HG02973 (cell line): ENCODE measurements around the gene BDP1.
"Not testable (repeated sequence)": the region's sequence is repeated elsewhere in the genome, so short reads cannot be mapped to it uniquely, and the experiment has no call there.

Experiments used
- ATAC-seq: cut with Tn5 transposase; IDR thresholded peaks from one replicate; pipeline ENCODE4 v1.9.1; 2021; ENCODE audit warnings: moderate library complexity; ENCODE audit not compliant: unreplicated experiment

BDP1 gene, protein sequence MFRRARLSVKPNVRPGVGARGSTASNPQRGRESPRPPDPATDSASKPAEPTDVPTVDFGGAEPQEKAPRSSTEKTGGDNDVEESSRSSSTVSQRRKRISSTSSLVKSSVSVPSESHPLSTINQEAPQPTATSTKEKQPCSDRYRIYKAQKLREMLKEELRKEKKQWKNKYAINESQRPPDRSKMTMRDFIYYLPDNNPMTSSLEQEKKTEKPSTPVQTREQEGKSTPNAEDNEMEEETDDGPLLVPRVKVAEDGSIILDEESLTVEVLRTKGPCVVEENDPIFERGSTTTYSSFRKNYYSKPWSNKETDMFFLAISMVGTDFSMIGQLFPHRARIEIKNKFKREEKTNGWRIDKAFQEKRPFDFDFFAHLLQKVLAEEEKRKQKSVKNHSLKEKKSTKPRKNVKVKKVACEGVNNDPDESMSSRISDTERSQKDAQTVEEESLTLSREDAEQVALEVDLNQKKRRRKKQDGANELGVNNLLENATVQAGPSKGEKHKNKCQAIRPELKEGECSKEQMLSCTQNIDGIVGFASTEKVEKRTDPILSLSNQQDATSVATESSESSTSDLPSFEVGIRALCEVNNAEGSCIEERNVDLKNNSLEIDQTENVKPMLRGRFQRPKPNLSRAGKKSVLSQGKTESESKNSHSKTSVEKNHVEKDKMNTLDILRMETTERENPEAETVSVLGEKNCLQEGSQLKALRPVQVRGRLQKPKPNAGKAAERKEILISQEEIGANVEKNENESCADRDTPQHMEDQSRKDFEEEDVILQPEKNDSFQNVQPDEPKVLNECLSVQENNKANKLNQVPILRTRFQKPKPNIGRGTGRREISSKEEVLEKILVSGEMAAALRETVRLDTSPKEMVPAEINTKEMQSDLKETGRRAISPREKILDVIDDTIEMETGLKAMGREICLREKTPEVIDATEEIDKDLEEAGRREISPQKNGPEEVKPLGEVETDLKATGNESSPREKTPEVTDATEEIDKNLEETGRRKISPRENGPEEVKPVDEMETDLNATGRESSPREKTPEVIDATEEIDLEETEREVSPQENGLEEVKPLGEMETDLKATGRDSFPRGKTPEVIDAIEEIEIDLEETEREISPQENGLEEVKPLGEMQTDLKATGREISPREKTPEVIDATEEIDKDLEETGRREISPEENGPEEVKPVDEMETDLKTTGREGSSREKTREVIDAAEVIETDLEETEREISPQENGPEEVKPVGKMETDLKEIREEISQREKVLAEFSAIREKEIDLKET (N-terminal part only)

DNA sequence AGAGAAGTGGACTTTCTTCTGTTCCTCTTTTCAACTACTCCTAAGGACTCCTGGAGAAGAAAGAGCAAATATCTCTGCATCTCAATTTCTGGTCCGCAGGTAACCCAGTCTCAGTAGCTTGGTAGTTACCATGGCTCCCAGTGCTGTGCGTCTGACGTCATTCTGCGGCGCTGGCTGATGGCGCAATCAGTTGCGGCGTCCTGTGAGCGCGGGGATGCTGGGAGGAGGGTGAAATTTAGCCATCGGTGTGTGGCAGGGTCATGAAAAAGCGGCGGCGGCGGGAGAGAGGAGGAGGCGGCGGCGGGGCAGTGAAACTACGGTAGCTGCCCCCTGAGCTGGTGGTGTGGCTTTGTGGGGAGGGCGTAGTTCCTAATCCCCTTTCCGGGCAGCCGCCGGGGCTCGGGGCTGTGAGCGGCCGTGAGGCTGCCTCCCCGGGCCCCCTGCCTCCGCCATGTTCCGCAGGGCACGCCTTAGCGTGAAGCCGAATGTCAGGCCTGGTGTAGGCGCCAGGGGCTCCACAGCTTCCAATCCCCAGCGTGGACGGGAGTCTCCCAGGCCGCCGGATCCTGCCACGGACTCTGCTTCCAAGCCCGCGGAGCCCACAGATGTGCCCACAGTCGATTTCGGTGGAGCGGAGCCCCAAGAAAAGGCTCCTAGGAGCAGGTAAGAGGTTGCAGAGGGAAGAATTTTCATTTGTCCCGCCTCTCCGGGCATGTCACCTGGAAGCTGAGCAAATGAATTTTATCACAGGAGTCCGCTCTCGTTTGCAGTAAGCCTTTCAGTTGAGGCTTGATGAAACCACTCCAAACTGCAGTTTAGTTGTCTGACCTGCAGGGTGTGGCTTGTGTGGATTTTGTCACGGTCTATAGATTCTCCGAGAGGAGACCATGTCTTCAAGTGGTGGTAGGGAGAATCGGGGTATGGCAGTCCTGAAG is at the start of gene BDP1:
Gene BDP1, plus strand, starts transcription at position 225 of the 935 bp plus-strand sequence. Its CDS starts 227 bp downstream, at position 452.
- peak; percentile 83 for ATAC-seq

DNA sequence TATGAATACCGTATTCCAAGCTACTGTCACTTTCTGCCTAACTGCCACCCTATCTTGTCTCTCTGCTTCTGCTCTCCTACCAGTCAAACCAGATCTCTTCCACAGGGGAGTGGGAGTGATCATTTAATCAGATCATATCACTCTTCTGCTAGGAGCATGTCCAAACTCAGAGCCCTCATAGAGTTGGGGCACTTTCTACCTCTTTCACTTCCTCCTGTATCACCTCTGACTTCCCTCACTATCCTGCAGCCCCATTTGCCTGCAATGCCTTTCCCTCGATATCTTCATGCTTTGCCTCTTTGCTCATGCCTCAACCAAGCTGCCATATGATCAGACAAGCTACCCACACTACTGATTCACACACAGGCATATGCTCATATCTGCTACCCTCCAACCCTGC is 45.4 kb upstream of the BDP1 start:
- not testable (repeated sequence) for ATAC-seq

DNA sequence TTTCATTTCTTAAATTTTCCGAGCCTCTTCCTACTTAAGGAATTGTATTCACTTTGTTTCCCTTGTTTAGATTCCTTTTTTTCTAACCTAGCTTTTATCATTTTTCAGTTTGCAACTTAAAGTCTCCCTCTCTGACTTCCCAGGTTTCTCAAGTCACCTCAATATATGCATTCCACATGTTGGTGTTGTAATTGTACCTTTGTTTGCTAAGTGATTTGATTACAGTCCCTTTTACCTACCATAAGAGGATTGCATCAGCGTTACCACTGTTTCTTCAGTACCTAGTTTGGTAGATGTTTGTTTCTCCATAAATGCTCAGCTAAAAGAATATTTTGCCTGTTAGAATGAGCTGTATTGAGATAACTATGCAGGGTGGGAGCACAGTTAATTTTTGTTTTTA is 39.8 kb upstream of the BDP1 start:
- not testable (repeated sequence) for ATAC-seq

DNA sequence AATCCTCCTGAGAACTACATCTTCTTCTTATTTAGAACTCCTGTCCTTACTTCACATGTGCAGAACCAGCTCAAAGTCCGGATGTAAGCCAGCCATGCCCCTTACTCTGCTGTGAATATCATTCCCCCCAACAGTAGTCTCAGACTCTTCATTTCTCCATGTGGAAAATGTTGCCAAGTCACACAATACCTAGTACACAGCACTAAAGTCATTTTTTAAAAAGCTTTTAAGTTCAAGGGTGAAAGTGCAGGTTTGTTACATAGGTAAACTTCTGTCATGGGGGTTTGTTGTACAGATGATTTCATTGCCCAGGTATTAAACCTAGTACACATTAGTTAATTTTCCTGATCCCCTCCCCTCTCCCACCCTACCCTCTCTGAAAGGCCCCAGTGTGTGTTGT is 37.4 kb upstream of the BDP1 start:
- not testable (repeated sequence) for ATAC-seq

DNA sequence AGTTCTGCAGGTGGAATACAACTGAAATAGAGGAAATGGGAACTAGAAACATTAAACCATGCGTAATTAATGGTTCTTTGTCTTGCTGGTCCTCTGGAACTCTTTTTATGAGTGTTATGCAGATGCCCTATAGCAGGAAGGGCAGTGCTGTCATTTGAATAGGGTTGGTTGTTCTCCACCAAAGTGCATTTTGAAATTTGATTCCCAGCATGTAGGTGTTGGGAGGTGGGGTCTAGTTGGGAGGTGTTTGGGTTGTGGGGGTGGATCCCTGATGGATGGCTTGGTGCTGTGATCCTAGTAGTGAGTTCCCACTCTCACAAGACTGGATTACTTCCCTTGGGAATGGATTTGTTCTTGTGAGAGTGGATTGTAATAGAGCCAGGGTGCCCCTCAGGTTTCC is 34.2 kb upstream of the BDP1 start:
- ATAC-seq: not testable (repeated sequence)

DNA sequence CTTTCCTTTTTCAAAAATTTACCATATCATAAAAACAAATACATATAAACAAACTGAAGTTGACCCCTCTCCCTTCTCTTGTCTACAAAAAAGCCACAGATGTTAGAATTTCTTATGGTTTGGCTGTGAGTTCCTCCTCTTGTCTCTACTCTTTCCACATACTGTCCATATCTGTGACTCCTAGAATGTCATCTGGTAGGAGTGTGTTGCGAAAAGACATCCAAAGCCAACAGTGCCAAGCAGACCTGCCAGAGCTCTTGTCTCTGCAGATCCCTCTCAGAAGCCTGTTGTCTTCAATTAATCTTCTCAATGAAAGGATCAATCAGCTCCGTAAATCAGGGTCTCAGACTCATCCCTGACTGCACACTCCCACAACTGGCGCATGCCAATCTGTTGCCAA is 31.6 kb upstream of the BDP1 start:
- ATAC-seq: not testable (repeated sequence)

DNA sequence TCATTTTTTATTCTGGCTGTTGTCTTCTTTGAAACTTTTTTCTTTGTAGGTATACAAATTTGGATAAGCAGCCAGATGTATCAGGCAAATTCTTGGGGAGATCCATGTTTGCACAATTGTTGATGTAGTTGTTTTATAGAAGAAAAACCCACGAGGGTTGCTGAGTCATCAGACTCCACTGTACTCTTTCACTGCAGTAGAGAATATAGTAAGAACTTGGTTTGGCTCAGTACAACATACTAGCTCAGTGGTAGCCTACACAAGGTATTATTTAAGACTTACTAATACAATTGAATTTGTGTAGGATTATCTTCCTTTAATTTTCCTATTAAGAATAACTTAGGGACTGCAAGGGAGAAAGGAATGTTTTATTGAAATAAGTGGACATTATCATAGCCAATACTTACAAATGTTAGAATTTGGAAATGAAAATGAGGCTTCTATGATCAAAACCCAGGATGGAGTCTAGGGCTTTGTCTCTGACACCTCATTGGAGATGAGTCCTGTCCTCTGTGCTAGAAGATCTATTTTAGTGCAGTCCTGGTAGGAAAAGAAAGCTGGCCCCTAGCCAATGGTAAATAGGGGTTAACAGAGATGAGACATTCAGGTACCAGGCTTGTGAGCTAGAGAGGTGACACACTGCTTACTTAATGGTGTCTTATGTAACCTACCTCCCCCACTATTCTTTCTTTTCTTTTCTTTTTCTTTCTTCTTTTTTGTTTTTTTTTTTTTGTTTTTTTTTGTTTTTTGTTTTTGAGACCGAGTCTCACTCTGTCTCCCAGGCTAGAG is 28.6 kb upstream of the BDP1 start:
- ATAC-seq: not testable (repeated sequence)

DNA sequence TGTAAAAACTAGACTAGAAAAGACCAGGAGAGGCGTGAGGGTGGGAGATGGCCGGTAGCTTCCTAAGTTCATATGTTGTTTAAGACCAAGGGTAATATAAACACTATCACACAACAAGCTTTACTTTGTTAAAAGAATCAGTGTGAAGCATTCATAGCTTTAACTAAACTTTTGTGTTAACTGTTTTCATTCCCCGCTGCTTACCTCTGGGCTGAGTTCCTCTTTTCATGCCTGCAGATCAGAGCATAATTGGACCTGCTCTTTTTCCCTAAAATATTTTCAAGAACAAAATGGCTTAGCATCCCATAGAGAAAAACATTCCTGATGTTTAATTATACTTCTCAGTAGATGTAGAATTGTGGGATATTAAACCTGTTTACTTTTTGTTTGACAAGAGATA is 23.0 kb upstream of the BDP1 start:
- not testable (repeated sequence) for ATAC-seq

DNA sequence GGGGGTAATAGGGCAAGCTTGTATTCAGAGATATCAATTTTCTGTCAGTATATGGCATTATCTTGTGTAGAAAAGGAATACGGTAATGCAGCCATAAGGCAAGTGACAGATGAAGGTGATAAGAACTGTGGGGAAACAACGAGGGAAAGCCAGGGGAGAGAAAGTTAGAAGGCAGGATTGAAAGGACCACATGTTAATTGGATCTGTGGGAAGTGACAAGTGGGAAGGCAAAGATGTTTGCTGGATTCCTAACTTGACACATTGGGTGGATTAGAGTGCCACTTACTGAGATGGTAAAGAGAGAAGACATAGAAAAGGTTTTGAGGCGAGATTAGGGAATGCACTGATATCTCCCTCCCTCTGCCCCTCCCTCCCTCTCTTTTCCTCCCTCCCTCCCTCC is 20.6 kb upstream of the BDP1 start:
- ATAC-seq: not testable (repeated sequence)

DNA sequence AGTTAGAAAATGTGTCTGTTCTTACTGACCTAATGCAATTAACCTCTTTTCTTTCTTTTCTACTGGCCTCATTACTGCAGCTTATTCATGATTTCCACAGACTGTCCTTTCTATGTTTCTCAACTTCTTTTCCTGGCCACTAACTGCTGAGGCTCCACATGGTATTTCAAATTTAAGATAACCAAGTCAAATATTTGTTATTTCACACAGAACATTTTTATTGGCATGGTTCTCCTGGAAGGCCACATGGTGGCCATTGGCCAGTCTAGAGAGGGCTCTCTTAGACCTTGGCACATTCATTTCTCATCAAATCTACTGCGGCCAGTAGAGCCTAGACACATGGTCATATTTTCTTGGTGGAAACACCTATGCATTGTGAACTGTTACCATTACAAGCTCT is 13.9 kb upstream of the BDP1 start:
- not testable (repeated sequence) for ATAC-seq

DNA sequence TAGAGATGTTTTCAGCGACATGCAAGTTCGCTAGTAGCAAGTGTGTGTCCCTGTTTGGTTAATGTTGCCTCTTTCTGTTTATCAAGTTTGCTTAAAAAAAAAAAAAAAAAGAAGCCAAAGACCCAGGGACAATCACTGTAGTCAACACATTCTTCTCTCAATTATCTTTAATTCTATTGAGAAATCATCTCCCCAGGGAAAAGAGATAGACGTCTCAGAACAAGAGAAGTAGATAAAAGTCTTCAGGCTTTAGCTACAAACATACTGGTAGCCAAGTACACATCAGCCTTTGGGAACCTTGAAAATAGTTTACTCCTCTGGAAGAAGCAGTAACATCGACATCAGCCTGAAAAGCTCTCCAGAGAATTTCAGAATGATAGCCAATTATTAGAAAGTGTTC is 11.6 kb upstream of the BDP1 start:
- not testable (repeated sequence) for ATAC-seq

DNA sequence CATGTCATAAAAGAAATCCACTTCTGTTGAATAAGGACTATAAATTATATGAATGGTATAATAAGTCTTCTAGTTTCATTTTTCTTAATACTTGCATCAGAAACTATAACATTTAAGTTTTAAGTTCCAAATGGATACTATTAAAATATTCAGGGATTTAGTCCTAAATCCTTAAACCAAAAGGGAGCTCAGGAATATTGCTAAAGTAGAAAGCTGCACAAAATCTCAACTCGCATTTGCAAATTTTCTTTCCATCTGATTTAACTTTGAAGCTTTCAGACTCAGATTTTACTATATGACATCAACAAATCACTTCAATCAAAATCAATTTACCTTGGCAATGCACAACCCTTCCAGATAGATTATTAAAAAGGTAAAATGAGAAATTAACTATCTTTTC is 10.4 kb upstream of the BDP1 start:
- ATAC-seq: not testable (repeated sequence)

DNA sequence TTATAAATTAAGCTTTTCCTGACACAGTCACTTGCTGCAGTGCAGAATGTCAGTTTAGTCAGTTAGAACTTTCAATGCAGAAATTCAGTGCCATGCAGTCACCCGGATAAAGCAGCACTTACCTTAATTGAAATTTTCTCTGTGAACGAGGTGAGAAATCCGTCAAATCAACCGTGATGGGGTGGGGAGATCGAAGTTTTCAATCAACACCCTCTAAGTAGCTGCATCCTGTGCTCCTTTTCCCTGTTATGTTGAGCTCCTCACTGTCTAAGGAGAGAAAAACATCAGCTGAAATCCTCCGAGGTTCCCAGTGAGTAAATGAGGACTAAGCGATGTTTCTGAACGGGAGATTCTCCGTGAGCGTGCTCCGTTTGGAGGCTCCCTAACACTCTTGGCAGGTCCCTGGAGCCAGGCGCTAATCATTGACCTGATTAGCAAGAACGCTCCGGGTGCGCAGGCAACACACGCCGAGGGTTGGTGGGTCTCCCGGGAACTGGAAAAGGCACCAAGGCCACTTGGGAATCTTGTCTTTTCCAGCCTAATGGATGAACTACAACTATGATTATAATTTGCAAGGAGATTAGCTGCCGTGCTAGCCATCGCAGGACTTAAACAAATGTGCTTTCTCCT is 9.8 kb upstream of the BDP1 start:
- not testable (repeated sequence) for ATAC-seq

DNA sequence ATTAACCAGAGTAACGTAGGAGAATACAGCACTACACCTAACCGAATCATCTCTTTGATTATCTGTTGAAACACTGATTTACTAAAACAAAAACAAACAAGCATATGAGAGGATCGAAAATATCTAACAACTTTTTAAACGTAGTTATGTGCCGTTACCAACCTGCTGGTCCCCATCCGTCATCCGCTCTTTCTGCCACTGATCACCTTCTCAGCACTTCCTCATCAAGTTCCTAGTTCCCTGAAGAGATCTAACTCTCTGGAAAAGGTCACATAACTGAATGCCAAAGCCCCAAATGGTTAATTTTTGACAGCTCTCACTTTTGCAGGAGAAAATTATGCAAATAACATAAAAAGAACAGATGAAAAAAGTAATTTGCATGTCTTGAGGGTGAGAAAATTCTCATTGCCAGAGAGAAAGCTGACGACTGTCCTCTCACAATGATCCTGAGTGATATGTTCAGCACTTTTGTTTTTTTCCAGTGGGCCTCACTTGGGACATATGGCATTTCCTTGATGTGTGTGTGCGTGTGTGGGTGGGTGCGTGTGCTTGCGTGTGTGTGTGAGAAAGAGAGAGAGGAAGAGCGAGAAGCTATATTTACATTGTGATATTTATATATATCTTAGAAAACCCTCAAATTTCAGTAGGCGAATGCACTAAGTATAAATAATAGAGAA is 8.8 kb upstream of the BDP1 start:
- not testable (repeated sequence) for ATAC-seq

DNA sequence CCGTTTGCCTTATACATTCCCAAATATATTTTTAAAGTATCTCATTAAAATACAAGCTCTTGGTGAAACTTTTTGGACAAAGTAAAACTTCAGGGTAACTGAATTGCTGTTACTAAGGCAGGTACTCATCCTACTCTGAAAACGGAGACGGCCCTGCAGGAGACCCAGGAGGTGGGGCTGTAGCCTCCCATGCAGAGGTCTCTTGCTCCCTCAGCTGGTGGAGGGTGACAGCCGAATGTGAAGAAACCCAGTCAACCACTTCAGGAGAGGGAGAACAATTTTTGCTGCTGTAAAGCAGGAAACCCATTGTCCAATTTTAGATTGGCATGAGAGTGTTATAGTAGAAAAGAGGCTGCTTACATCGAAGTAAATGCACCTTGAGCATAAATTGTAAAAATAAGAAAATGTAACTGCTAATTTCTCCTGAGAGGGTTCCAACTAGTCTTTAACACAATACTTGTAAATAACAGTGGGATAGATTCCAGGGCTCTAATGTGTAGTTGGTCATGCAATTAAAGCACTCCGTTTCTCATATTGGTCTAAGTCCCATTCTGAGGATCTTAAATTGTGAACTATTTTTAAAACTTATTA is 8.1 kb upstream of the BDP1 start:
- ATAC-seq: peak; percentile 85

DNA sequence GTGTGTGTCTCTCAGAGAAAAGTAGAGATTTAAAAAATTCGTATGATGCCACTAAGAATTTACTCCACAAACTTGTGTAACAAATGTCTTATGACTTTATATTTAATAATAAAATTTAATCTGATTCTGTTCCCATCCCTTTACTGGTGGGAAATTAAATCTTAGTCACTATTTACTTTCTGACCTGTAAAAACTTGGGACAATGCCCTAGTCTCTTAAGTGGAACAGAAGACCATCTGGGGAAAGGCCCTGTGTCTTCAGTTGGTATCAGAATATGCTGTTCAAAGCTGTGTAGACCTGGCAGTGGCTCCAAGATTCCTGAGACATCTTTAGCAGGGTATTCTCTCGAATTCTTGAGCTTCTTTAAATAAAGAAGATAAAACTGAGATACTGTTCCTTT is 2.6 kb upstream of the BDP1 start:
- ATAC-seq: no peak

DNA sequence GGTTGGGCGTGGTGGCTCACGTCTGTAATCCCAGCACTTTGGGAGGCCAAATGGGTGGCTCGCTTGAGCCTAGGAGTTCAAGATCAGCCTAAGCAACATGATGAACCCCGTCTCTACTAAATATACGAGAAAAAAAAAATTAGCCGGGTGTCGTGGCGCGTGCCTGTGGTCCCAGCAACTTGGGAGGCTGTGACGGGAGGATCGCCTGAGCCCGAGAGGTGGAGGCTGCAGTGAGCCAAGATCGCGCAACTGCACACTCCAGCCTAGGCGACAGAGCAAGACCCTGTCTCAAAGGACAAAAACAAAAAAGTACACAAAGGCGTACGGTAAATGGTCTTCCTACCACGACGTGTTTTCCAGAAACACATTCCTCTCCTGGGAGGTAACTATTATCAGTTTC is 538 bp upstream of the BDP1 start:
- no peak for ATAC-seq

DNA sequence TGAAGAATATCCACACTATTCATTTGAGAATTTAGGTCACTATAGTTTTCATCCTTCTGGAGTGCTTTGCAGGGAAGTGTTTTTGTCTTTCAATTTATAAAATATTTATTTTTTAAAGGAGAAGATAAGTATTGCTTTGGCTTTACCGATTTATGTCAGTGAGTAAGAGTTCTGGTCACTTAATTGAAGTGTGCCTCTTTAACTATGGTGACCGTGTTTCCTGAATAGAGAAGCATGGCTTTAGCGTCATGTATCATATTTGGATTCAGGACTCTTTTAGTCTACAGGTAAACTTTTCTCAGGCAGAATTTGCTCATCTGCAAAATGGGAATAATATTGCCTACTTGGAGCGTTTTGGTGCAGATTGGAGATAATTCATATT is 902 bp downstream of the BDP1 start:
- no peak for ATAC-seq
